MM.1S (cell line): ENCODE results near the gene CMTM4.
A peak's percentile ranks its signal among the peaks of the same experiment; 100 is the strongest.

Experiments
- DNase-seq: peaks from one replicate; pipeline ENCODE4 v3.0.0-alpha.2; 2015
- H2AFZ ChIP-seq: fragments of 300-600 bp; sonication (generic); 2 replicates; pipeline ENCODE4 v1.6.0; 2016; ENCODE audit warnings: antibody characterized with exemption, low read length
- H3F3A ChIP-seq: fragments of 300-600 bp; sonication (generic); 2 replicates; pipeline ENCODE4 v1.6.1; 2016; ENCODE audit warnings: mild to moderate bottlenecking, antibody characterized with exemption, low read length, moderate library complexity, mixed read lengths; ENCODE audit not compliant: insufficient read depth
- H3K27ac ChIP-seq: fragments of 300-600 bp; sonication (generic); 2 replicates; pipeline ENCODE4 v1.5.1; 2016; ENCODE audit warnings: mild to moderate bottlenecking, low read length
- H3K27me3 ChIP-seq: fragments of 300-600 bp; sonication (generic); replicated peaks from 2 replicates; pipeline ENCODE4 v1.6.0; 2016; ENCODE audit warnings: low read length; ENCODE audit not compliant: insufficient read depth
- H3K36me3 ChIP-seq: fragments of 300-600 bp; sonication (generic); replicated peaks from 2 replicates; pipeline ENCODE4 v1.6.1; 2016; ENCODE audit warnings: mild to moderate bottlenecking, low read length, mixed read lengths; ENCODE audit not compliant: insufficient read depth
- H3K4me1 ChIP-seq: fragments of 300-600 bp; sonication (generic); 2 replicates; pipeline ENCODE4 v1.6.1; 2016; ENCODE audit warnings: low read length, mixed read lengths
- H3K4me2 ChIP-seq: fragments of 300-600 bp; sonication (generic); 2 replicates; pipeline ENCODE4 v1.6.0; 2016; ENCODE audit warnings: low read depth, low read length
- H3K4me3 ChIP-seq: fragments of 300-600 bp; sonication (generic); 2 replicates; pipeline ENCODE4 v1.5.1; 2016; ENCODE audit warnings: low read length, mixed read lengths
- H3K79me2 ChIP-seq: fragments of 300-600 bp; sonication (generic); 2 replicates; pipeline ENCODE4 v1.6.1; 2016; ENCODE audit warnings: mixed run types, low read length, mixed read lengths
- H3K9ac ChIP-seq: fragments of 300-600 bp; sonication (generic); 2 replicates; pipeline ENCODE4 v1.6.1; 2016; ENCODE audit warnings: low read length, mixed read lengths
- H3K9me2 ChIP-seq: fragments of 300-600 bp; sonication (generic); replicated peaks from 2 replicates; pipeline ENCODE4 v1.6.1; 2016; ENCODE audit warnings: mild to moderate bottlenecking, low read length, mixed read lengths; ENCODE audit not compliant: insufficient read depth
- H3K9me3 ChIP-seq: fragments of 300-600 bp; sonication (generic); replicated peaks from 2 replicates; pipeline ENCODE4 v1.6.1; 2016; ENCODE audit warnings: mild to moderate bottlenecking, low read length, mixed read lengths; ENCODE audit not compliant: insufficient read depth
- H4K20me1 ChIP-seq: fragments of 300-600 bp; sonication (generic); 2 replicates; pipeline ENCODE4 v1.6.1; 2016; ENCODE audit warnings: mild to moderate bottlenecking, low read length, moderate library complexity, mixed read lengths; ENCODE audit not compliant: insufficient read depth
- EZH2 ChIP-seq: fragments of 300-600 bp; sonication (generic); optimal IDR thresholded peaks from 2 replicates; pipeline ENCODE3; 2017; ENCODE audit warnings: low read depth, mild to moderate bottlenecking, antibody characterized with exemption, low read length, mixed read lengths
- EZH2phosphoT487 ChIP-seq: fragments of 300-600 bp; sonication (generic); IDR thresholded peaks from 2 replicates; pipeline ENCODE4 v1.6.1; 2018; ENCODE audit warnings: antibody characterized with exemption, low read length
- TF ChIP-seq, protein P1 (sequence below): fragments of 300-600 bp; sonication (generic); IDR thresholded peaks from 2 replicates; pipeline ENCODE4 v1.5.1; 2016; ENCODE audit warnings: antibody characterized with exemption, low read length, mixed read lengths

The CMTM4 gene

GRCh38 chr16:66594739-66595138 lies 101.8 kb downstream of the CMTM4 start:
- Histone ChIP-seq H3K4me1 (no peaks in the 10 kb centered on the region), H3K9me3 (no peaks in the 10 kb centered on the region), H3K9ac (no peak overlapping the region), H3K4me3 (no peak overlapping the region), H3K27me3 (no peaks in the 10 kb centered on the region), H3K27ac (no peak overlapping the region), H3K79me2 (no peaks in the 10 kb centered on the region), H3F3A (no peaks in the 10 kb centered on the region; the same call in 1 of the 2 replicates), H2AFZ (no peak overlapping the region), H3K4me2 (no peak overlapping the region), H4K20me1 (no peaks in the 10 kb centered on the region), H3K36me3 (no peaks in the 10 kb centered on the region), H3K9me2 (no peaks in the 10 kb centered on the region)
- DNase-seq, result no peak
- TF ChIP-seq EZH2 (no peak), EZH2phosphoT487 (no peak)

GRCh38 chr16:66592814-66593213 lies 103.7 kb downstream of the CMTM4 start:
- Histone ChIP-seq H3K9me2 (no peaks in the 10 kb centered on the region), H3K36me3 (no peaks in the 10 kb centered on the region), H3K4me1 (no peaks in the 10 kb centered on the region), H3K79me2 (no peaks in the 10 kb centered on the region), H3K9ac (no peak overlapping the region), H3K27ac (no peak overlapping the region), H2AFZ (no peak overlapping the region), H3F3A (no peaks in the 10 kb centered on the region; the same call in 1 of the 2 replicates), H3K9me3 (no peaks in the 10 kb centered on the region), H3K4me3 (no peak overlapping the region), H3K27me3 (no peaks in the 10 kb centered on the region), H4K20me1 (no peaks in the 10 kb centered on the region), H3K4me2 (no peak overlapping the region)
- DNase-seq, result no peak
- TF ChIP-seq EZH2, result no peak
- TF ChIP-seq, protein P1, sequence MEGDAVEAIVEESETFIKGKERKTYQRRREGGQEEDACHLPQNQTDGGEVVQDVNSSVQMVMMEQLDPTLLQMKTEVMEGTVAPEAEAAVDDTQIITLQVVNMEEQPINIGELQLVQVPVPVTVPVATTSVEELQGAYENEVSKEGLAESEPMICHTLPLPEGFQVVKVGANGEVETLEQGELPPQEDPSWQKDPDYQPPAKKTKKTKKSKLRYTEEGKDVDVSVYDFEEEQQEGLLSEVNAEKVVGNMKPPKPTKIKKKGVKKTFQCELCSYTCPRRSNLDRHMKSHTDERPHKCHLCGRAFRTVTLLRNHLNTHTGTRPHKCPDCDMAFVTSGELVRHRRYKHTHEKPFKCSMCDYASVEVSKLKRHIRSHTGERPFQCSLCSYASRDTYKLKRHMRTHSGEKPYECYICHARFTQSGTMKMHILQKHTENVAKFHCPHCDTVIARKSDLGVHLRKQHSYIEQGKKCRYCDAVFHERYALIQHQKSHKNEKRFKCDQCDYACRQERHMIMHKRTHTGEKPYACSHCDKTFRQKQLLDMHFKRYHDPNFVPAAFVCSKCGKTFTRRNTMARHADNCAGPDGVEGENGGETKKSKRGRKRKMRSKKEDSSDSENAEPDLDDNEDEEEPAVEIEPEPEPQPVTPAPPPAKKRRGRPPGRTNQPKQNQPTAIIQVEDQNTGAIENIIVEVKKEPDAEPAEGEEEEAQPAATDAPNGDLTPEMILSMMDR, result no peak
- no peak for TF ChIP-seq EZH2phosphoT487

GRCh38 chr16:66592241-66592640 lies 104.3 kb downstream of the CMTM4 start:
- no peaks in the 10 kb centered on the region for H3K9me2 ChIP-seq
- no peaks in the 10 kb centered on the region; the same call in 1 of the 2 replicates for H3F3A ChIP-seq
- H3K9me3 ChIP-seq, result no peaks in the 10 kb centered on the region
- no peaks in the 10 kb centered on the region for H3K4me1 ChIP-seq
- no peak overlapping the region for H3K9ac ChIP-seq
- no peaks in the 10 kb centered on the region for H3K27me3 ChIP-seq
- no peak overlapping the region for H2AFZ ChIP-seq
- no peak overlapping the region for H3K4me2 ChIP-seq
- no peaks in the 10 kb centered on the region for H3K79me2 ChIP-seq
- H3K27ac ChIP-seq, result no peak overlapping the region
- H4K20me1 ChIP-seq, result no peaks in the 10 kb centered on the region
- TF ChIP-seq EZH2phosphoT487 (no peak), EZH2 (no peak)
- TF ChIP-seq, protein P1, result no peak
- no peak overlapping the region for H3K4me3 ChIP-seq
- no peak for DNase-seq
- H3K36me3 ChIP-seq, result no peaks in the 10 kb centered on the region

GRCh38 chr16:66591018-66591417 lies 105.5 kb downstream of the CMTM4 start:
- no peaks in the 10 kb centered on the region for H3K79me2 ChIP-seq
- H3K27me3 ChIP-seq, result no peaks in the 10 kb centered on the region
- no peaks in the 10 kb centered on the region for H3K9me3 ChIP-seq
- H3K4me1 ChIP-seq, result no peaks in the 10 kb centered on the region
- H3K36me3 ChIP-seq, result no peaks in the 10 kb centered on the region
- no peak overlapping the region for H3K27ac ChIP-seq
- 0 out of 2 replicates have a peak overlapping the region, but pooled peaks have one; percentile 15 for H3K4me2 ChIP-seq
- H3K9me2 ChIP-seq, result no peaks in the 10 kb centered on the region
- no peak overlapping the region for H3K9ac ChIP-seq
- TF ChIP-seq EZH2 (no peak), EZH2phosphoT487 (no peak)
- TF ChIP-seq, protein P1, result no peak
- H4K20me1 ChIP-seq, result no peaks in the 10 kb centered on the region
- H3K4me3 ChIP-seq, result no peak overlapping the region
- H3F3A ChIP-seq, result no peaks in the 10 kb centered on the region; the same call in 1 of the 2 replicates
- no peak for DNase-seq
- no peak overlapping the region for H2AFZ ChIP-seq
